Hematopoietic multipotent progenitor cell treated with erythropoietin and hydrocortisone succinate and interleukin-3 and kit ligand, for 4 days (in vitro differentiated cells): Measurements from ENCODE around the gene SLC25A25.

Experiments
- DNase-seq: peaks from one replicate; pipeline ENCODE4 v3.0.0-alpha.2; 2015

The SLC25A25 gene

GRCh38 chr9:128114326-128115186, 46.5 kb downstream of the SLC25A25 start:
- DNase-seq, result no peak

GRCh38 chr9:128115187-128116103, 47.4 kb downstream of the SLC25A25 start:
- peak; percentile 99 for DNase-seq

- DNase-seq, result no peak
Measured at GRCh38 chr9:128116104-128117083, 48.4 kb downstream of the SLC25A25 start.

GRCh38 chr9:128117613-128118471, 49.8 kb downstream of the SLC25A25 start:
- peak; percentile 95 for DNase-seq

- DNase-seq, result no peak
Measured at GRCh38 chr9:128118472-128118857, 50.4 kb downstream of the SLC25A25 start.

GRCh38 chr9:128118971-128119665, 51.1 kb downstream of the SLC25A25 start:
- no peak for DNase-seq

GRCh38 chr9:128120061-128120740, 52.2 kb downstream of the SLC25A25 start:
- DNase-seq, result no peak

GRCh38 chr9:128120741-128121465, 52.9 kb downstream of the SLC25A25 start:
- DNase-seq, result no peak

- DNase-seq, result no peak
Measured at GRCh38 chr9:128121466-128121810, 53.4 kb downstream of the SLC25A25 start.

GRCh38 chr9:128121924-128122808, 54.1 kb downstream of the SLC25A25 start:
- DNase-seq, result no peak

- no peak for DNase-seq
Measured at GRCh38 chr9:128122809-128123175, 54.8 kb downstream of the SLC25A25 start.

- DNase-seq, result no peak
Measured at GRCh38 chr9:128123451-128124080, 55.5 kb downstream of the SLC25A25 start.

GRCh38 chr9:128124451-128124850, 56.4 kb downstream of the SLC25A25 start:
- DNase-seq, result no peak

- peak; percentile 80 for DNase-seq
Measured at GRCh38 chr9:128124873-128125579, 57.0 kb downstream of the SLC25A25 start.

- DNase-seq, result no peak
Measured at GRCh38 chr9:128125580-128126354, 57.7 kb downstream of the SLC25A25 start.

GRCh38 chr9:128127568-128127989, 59.5 kb downstream of the SLC25A25 start, which contains the start of gene PTGES2:
Gene PTGES2 (minus strand): TSS chr9:128127729. CDS start chr9:128127717, 12 bp downstream.
- peak; percentile 94 for DNase-seq
